ENCODE data around the gene ELAVL3.
"Not testable (repeated sequence)": the region's sequence is repeated elsewhere in the genome, so short reads cannot be mapped to it uniquely, and the experiment has no call there.

Gene ELAVL3

DNA sequence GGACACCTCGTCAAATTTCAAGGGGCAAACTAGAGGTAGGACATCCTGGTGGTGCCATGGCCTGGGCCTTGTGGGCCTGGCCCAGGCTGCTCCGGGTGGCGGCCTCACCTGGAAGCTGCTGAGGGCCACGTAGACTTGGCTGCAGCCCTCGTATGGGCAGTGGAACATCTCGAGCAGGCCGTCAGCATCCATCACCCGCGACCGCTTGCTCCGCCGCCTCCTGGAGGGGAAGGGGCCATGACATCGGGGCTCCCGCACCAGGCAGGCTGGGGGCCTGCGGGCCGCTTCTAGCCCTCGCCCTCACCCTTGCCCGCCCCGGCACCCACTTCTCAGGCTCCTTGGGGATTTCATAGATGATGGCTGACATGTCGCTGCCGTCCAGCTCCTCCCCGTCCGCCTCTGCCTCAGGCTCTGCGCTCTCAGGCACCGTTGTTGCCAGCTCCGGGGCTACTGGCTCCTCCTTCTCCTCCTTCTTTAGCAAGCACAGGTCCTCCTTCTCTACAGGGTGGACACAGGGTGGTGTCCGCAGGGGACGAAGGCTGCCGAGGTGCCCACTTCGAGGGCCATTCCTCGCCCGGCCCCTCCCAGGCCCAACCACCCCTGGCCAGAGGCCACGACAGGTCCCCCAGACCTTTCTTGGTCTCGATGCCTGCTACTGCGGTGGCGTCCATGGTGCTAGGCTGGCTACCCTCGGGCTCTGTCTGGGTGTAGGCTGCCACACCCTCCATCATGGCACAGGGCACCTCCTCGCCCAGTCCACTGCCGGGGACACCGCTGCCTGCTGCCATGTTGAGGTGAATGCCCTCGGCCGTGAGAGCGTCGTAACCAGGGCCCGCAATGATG lies 6.0 kb upstream of the ELAVL3 start:
- DNase-seq (ENCODE audit: low read depth in 2 of 2) = no peak

DNA sequence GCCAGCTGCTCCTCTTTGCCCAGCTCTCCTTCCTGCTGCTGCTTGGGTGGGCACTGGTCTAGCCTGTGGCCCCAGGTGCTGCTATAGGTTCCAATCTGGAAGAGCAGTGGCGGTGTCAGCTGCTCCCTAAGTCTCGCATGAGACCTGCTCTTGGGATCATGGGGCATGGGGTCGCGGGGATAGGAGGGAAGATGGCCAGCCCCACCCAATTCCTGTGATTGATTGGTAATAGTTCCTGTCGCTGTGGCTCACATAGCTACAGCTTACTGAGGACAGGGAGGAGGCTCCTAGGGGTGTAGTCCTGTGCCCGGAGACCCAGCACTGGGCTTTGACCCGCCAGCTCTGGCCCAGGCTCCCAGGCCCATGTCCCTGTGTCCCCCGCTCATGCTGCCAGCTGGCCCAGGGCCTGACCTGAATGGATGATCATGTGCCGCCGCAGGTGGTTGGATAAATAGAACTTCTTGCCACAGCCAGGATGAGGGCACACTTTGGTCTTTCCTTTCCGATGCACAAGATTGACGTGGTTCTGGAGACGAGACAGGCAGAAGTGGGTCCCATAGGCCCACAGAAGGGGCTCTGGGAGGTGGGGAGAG lies 4.5 kb upstream of the ELAVL3 start:
- no peak for DNase-seq (ENCODE audit: low read depth in 2 of 2)

DNA sequence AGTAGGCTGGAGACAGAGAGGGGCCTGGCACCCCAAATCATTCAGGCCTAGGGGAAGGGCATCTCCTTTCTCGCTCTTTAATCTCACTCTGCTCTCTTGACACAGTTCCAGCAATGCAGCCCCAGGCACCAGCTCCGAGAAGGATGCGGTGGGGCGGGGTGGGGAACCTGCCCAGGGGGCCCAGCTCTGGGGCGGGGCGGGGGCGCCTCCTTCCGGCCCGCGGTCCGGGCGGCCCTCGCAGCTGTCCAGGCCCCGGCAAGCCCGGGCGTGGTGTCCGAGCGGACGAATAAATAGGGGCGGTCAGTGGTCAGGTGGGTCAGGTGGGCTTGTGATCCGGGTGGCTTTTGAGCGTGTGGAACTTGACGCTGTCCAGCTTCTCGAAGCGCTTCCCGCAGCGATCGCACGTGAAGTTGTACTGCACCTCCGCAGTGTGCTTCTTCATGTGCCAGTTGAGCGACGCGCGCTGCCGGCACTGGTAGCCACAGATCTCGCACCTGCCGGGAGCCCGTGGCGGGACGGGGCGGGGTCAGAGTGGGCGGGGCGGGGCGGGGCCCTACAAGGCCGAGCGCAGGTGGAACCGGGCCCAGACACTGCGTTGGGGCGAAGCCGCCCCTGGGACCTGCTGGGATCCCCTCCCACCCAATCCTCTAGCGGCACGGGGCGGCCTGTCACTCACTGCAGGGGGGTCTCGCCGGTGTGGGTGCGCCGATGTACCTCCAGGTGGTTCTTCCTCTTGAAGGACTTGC lies 2.7 kb upstream of the ELAVL3 start:
- DNase-seq (ENCODE audit: low read depth in 2 of 2) = no peak

DNA sequence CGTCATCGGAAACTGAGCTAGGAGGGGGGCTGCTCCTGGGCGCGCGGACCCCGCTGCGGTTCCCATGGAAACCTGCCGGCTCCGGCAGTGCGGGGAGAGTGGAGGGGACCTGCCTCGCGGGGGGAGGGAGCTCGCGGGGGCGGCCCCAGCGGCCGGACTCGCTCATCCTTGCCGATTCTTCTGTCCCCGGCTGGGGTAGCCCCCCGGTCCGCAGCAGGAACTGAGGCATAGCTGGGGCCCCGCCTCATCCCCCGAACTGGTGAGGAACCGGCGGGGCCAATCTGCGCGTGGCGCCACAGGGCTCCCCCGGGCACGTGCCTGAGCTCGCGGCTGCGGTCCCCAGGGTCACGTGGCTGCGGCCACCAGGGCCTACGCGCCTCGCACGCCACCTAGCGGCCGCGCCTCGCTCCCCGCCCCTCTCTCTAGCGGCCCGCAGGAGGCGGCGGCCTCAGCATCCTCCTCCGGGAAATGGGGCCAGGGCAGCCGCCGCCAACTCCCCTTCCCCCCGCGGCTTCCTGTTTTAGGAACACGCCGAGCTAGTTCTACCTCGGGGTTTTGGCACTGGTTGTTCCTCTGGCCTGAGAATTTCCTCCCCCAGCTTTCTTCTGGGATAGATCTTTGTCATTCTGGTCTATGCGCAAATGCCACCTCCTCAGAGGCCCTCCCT lies 1.7 kb upstream of the ELAVL3 start:
- peak; percentile 85 to 90 for DNase-seq (ENCODE audit: low read depth in 2 of 2)

DNA sequence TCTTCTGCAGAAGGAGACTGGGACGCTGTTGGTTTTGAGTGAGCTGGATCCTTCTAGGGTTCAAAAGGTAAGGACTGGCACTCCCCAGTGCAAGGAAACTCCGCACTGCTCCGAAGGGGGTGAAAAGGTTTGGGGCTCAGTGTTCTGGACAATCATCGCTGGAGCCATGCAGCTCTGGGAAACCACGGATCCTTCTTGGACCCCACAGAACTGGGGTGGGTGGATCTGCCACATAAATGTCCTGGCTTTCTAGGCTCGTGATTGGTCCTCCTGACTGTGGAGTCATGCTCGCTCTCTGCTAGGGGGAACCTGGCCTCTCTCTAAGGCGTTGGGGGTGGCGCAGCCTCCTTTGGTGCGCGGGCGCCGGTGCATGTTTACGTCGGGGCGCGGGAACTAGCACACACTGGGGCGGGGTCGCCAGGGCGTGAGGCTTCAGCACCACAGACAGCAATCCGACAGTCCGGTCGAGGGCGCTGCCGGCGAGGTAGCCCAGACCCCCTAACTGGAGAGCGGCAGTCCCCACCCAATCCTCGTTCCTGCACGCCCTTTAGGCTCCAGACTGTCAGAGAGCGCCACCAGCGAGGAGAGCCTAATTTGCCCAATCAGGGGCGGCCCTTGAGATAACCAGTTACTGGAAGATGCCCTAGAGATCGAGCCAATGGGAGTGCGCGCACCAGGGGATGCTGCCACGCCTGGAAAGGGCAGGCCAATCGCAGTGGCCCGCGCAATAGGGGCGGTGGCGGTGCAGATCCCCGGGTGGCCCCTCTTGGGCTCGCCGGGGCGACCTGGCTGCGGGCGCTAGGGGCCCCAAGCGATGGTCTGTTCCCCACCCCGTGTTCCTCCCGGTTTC lies 913 bp upstream of the ELAVL3 start:
- peak; percentile 74 to 78 for DNase-seq (ENCODE audit: low read depth in 2 of 2)

DNA sequence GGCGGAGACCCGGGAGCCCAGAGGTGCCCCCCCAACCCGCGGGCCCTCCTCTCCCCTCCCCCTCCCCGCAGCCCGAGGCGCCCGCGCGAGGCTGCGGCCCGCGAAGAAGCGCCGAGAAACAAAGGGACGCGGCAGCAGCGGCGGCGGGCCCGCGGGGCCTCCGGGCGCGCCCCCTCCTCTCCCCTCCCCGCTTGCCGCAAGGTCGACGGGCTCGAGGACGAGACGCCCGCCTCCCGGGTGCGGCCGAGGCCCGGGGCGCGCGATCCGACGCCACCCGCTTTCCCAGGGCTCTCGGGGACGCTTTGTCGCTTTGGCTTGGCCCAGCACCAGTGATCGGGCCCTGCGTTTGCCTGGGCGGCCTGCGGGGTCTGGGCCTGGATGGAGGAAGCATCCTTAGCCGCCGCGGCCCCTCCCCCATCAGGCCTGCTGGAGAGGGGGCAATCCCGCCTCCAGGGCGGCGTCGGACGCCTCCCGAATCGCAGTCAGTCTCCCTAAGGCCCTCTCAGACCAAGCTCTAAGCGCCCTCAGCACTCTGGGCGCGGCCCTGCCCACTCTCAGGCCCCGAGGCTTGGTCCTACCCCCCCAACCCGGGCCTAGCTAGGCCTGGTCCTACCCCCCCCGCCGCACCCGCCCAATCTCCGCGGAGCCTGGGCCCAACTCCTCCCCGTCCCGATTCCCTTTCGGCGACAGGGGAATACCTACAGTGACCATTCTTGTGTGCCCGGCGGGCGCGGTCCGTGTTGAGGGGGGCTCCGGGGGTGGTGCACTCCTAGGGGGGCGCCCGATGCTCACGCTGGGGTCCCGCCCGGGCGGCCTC lies 740 bp downstream of the ELAVL3 start:
- DNase-seq (ENCODE audit: low read depth in 2 of 2) = no peak

DNA sequence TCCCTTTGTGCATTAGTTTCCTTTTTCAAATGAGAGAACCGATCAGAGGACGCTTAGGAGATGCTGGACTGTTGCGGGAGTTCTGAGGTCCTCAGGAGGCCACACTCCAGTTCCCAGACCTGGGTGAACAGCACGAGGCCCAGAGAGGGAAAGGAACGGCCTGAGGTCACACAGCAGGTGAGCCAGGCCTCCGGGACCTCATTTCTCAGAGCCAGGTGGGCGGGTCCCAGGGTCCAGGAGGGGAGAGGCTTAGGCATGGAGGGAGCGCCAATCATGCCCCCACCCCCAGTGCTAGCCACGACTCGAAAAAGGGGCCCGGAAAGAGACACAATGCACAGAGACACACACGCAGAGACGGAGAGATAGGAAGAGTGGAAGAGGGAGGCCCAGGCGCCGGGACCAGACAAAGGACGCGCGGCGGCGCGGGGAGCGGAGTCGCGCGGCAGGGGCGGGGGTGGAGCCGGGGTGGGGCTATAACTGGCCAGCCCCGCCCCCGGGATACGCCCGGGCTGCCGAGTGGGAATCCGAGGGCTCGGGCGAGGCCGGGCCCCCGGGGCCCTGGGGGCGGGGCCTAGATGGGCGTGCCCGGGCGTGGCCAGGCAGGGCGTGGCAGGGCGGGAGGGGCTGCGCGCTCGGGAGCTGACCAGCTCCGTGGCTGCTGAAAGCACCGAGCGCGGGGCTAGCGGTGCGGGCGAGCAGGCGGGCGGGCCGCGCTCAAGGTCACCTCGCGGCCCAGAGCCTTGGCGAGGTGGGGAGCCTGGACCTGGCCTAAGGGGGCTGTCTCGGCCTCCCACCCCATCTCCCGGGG lies 1.6 kb downstream of the ELAVL3 start:
- DNase-seq (ENCODE audit: low read depth in 2 of 2) = peak; percentile 24 to 26

DNA sequence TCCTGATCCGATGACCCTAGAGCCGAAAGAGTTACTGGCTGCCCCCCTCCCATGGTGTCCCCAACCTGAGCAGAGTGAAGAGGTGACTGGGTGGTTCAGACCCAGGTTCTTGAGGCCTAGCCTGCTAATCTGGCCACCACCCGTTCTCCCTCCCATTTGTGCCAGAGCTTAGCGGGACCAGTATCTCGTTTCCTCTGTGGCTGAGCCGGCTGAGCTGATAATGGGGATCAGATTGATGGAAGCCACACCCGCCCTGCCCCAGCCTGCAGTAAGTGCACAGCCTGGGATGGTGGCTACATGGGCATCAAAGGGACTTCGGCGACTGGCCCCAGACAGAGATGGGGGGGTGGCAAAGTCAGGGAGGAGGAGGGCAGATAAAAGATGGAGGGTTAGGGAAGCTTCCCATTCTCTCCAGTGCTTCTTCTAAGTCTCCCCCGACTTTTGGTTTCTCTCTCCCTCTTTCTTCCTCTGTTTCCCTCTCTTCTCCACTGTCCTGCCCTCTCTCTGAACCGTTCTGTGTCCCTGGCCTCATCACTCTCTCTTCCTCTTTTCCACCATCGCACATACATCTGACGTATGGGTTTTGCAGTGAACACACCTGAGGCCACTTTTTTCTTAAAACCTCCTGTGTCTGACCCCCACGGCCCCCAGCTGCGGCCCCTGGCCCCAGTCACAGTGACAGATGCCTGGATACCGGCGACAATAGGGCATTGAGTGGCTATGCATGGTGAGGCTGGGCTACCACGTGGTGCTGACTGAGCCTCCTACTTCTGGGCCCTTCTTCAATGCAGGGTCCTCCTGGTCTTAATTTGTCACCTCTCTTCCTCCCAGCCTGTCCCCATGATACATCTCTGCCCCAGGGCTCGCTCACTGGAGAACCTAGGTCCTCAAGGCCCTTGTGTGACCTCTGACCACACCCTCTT lies 2.4 kb downstream of the ELAVL3 start:
- DNase-seq (ENCODE audit: low read depth in 2 of 2) = no peak

DNA sequence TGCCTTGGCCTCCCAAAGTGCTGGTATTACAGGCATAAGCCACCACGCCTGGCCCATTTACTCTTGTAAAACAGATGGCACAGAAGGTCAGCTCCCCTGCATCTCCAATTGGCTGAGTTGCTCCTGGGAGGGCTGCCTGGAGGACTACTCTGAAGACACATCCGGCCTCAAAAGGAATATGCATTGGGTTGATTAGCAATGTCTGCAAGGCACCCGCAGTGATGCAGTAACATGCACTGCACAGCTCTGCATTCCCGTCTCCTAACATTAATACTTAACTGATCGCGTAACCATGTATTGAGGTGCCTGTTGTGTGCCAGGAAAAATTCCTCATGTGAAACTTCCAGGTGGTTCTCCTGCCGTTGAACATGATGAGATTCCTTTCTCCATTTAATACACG lies 5.0 kb downstream of the ELAVL3 start:
- DNase-seq (ENCODE audit: low read depth in 2 of 2) = no peak

DNA sequence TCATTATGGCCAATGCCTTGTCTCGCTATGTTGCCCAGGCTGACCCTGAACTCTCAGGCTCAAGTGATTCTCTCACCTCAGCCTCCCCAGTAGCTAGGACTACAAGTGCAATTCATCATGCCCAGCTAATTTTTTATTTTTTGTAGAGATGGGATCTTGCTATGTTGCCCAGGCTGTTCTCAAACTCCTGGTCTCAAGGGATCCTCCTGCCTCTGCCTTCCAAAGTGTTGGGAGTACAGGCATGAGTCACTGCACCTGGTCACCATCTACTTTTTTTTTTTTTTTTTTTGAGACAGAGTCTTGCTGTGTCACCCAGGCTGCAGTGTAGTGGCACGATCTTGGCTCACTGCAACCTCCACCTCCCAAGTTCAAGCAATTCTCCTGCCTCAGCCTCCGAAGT lies 5.5 kb downstream of the ELAVL3 start:
- not testable (repeated sequence) for DNase-seq (ENCODE audit: low read depth in 2 of 2)

DNA sequence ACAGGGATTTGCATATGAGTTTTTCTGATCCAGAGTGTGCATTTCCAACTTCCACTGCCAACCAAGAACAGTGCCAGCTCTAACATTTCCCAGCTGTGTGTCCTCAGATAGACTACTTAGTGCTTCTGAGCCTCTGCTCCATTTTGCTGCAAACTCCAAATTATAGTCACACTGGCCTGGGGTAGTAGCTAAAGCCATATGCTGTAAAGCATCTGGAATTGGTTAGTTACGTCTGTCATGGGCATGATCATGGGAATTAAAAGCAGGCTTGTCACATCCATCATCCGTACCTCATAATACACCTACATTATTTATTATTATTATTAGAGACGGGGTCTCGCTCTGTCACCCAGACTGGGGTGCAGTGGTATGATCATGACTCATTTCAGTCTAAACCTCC lies 7.1 kb downstream of the ELAVL3 start:
- DNase-seq (ENCODE audit: low read depth in 2 of 2) = no peak

DNA sequence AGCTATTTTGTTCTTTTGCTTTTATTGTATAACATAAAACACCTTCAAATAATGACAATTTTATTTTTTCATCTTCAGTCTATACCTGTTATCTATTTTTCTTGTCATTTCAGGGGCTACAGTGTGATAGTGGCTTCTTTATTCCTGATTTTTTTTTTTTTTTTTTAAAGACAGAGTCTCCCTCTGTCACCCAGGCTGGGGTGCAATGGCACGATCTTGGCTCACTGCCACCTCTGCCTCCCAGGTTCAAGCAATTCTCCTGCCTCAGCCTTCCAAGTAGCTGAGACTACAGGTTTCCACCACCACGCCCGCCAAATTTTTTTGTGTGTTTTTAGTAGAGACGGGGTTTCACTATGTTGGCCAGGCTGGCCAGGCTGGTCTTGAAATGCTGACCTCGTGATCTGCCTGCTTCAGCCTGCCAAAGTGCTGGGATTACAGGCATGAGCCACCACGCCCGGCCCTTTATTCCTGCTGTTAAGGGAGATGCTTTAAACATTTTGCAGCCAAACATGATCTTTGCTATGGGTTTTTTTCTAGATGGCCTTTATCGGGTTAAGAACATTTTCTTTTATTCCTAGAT lies 12.5 kb downstream of the ELAVL3 start:
- not testable (repeated sequence) for DNase-seq (ENCODE audit: low read depth in 2 of 2)

DNA sequence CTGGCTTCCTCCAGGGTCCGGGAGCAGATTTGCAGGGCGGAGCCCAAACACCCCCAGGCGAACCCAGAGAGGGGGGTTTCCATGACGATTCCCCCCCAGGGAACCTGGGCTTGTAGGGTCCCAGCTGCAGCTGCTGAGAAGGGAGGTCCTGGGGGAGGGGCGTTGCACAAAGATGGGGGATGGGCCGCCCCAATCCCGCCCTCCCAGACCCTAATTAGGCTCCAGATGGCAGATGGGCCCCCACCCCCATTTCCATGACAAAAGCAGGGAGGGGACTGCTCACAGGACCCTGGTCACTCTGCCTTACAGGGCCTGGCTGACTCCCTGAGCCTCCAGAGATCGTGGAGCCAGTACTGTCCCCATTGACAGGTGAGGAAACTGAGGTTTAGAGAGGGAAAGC lies 15.2 kb downstream of the ELAVL3 start:
- no peak for DNase-seq (ENCODE audit: low read depth in 2 of 2)

DNA sequence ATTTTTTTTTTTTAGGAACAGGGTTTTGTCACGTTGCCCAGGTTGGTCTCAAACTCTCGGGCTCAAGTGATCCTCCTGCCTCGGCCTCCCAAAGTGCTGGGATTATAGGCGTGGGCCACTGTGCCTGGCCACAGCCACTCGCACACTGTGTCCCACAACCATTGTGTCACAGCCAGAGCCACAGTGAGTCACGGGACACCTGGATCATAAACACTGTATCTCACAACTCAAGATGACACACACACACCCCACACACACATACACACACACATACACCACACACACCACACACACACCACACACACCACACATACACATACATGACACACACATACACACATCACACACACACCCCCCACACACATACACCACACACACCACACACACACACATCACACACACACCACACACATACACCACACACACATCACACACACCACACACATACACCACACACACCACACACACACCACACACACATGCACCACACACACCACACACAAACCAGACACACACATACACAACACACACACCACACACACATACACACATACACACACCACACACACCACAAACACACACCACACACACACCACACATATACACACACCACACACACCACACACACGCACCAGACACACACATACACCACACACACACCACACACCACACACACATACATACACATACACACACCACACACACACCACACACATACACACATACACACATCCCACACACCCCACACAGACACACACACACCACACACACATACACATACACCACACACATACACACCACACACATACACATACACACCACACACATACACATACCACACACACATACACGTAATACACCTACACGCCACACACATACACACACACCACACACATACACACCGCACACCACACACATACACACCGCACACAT lies 16.2 kb downstream of the ELAVL3 start:
- DNase-seq (ENCODE audit: low read depth in 2 of 2) = no peak

DNA sequence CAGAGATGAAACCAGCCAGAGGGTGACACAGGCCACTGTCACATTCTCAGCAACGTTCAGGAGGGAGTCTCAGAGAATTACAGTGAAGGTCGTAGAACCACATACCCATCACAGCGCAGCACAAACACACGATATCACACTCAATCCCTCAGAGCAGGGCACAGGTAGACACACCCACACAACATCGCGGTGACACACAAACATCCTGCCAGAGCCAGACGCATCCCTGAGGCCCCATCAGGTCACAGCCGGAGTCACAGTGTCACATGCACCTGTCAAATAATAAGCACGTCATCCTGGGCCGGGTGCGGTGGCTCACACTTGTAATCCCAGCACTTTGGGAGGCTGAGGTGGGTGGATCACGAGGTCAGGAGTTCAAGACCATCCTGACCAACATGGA lies 17.5 kb downstream of the ELAVL3 start:
- DNase-seq (ENCODE audit: low read depth in 2 of 2) = no peak

DNA sequence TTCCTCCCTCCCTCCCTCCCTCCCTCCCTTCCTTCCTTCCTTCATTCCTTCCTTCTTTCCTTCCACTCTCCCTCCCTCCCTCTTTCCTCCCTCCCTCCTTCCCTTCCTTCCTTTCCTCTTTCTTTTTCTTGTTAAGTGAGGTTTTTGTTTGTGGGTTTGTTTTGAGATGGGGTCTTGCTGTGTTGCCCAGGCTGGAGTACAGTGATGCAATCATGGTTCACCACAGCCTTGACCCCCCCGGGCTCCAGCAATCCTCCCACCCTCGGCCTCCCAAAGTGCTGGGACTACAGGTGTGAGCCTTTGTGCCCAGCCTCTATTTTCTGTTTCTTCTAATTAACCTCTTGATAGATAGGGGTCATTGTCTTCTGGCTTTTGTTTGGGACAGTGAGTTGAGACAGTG lies 19.4 kb downstream of the ELAVL3 start:
- no peak for DNase-seq (ENCODE audit: low read depth in 2 of 2)

DNA sequence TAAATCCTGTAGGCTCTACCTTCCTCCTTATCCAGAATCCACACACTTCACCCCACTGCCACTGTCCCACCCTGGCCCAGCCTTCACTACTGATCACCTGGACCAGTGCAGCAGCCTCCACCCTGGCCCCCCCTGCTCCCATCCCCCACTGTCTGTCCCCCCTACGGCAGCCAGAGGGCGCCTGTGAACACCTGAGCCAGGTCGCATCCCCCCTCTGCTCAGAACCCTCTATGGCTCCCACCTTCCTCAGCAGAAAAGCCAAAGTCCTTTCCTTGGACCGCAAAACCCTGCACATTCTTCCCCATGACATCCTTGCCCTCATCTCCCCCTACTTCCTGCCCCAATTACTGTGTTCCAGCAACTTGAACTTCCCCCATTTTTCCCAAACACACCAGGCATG lies 20.6 kb downstream of the ELAVL3 start:
- no peak for DNase-seq (ENCODE audit: low read depth in 2 of 2)

All from stimulated activated CD4-positive, alpha-beta T cell treated with anti-CD3 and anti-CD28 coated beads, Interleukin-4, amount 100 ng/mL, for 48 hours (primary cell).